Fibroblast of skin of abdomen (primary cell): Measurements from ENCODE around the gene LRSAM1.
"Not testable (repeated sequence)": the region's sequence is repeated elsewhere in the genome, so short reads cannot be mapped to it uniquely, and the experiment has no call there.

Source experiments
- DNase-seq: peaks from one replicate; pipeline ENCODE4 v3.0.0-alpha.2; 2013

LRSAM1 gene

DNA sequence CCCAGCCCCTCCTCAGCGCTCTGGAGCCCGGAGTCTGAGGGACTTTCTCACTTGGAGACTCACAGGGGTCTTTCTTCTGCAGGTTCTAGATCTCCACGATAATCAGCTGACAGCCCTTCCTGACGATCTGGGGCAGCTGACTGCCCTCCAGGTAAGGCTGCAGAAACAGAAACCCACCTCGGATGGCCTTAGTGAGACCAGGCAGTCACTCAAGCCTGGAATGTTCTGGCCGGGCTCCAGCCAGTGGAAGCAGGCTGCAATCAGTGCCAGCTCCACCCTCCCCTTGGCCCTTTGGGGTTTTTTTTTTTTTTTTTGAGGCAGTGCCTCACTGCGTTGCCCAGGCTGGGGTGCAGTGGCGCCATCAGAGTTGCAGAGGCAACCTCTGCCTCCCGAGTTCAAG, 7.6 kb downstream of the LRSAM1 start:
- DNase-seq = no peak

DNA sequence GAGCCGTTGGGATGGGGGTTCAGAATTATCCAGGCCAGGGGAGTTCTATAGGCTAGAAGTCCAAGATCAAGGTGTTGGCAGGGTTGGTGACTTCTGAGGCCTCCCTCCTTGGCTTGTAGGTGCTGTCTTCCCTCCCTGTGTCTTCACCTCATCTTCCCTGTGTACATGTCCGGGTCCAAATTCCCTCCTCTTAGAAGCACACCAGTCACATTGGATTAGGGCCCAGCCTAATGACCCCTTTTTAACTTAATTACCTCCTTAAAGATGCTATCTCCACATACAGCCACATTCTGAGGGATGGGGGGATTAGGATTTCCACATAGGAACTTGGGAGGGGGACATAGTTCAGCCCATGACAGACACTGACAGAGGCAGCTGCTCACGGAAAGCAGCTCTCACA, 12.1 kb downstream of the LRSAM1 start:
- DNase-seq = no peak

DNA sequence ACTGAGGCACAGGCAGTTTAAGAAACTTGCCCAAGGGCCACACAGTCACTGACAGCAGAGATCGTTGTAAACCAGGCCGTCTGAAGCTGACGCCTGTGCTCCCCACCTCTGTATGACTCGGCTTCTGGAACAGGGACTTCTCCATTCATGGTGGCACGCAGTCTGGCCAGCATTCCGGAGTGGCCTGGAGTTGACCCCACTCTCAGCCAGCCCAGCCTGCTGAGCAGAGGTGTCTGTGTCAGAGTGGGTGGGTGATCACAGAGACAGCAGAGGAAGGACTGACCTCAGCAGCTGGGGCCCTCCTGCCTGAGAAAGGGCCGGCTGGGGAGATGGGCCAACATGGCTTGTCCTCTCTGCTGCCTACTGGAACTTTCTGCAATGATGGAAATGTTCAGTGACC, 12.6 kb downstream of the LRSAM1 start:
- DNase-seq = peak; percentile 15

DNA sequence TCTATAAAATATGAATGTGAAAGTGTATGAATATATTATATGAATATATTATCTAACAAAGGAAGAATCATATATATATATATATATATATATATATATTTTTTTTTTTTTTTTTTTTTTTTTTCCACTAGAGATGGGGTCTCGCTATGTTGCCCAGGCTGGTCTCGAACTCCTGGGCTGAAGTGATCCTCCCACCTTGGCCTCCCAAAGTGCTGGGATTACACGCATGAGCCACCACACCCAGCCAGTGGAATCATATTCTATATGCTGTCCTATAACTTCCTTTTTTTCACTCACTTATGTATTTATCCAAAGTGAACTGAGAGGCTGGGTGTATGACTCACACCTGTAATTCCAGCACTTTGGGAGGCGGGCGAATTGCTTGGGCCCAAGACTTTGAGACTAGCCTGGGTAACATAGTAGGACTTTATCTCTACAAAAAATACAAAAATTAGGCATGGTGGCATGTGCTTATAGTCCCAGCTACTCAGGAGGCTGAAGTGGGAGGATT, 15.2 kb downstream of the LRSAM1 start:
- DNase-seq = not testable (repeated sequence)

DNA sequence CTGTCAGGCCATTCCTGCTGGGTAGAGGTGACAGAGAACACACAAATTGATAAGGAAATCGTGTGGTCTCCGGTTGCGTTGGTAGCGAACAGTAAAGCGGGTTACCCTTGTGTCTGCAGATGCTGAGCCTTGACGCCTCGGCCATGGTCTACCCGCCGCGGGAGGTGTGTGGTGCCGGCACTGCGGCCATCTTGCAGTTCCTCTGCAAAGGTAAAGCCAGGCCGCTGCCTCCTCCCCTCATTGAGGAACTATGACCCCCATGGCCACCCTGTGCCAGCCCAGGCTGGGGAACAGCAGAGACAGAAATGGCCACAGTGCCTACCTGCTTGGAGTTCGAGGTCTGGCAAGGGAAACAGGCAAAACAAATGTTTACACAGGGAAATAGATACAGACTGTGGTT, 16.3 kb downstream of the LRSAM1 start:
- DNase-seq = no peak

DNA sequence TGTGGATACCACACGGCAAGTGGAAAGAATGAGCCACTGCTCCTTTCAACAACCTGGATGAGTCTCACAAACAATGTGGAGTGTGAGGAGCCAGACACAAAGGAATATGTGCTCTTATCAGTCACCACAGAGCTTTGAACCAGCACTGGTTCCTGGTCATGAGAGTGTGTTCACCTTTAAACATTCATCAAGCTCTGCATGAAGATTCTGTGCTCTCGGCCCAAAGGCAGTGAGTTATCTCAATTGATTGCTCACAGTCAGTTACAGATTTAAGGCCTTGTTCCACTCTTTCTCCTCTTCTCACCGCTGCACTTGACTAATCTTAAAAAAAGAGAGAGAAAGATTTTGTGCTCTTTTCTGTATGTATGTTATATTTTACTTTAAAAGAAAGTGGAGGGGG, 19.4 kb downstream of the LRSAM1 start:
- no peak for DNase-seq

DNA sequence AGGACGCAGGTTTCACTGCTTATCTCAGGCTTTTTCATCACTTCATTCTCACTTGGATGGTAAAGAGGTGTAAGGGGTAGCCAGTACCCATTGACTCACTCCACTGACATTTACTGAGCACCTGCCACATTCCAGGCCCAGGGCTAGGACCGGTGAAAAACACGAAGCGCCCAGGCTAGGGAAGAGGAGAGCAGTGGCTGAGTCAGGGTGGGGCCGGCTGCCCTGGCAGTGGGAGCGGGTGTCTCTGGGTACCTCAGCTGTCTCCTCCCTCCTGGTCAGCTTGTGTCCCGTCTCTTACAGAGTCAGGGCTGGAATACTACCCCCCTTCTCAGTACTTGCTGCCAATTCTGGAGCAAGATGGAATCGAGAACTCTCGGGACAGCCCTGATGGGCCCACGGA, 22.2 kb downstream of the LRSAM1 start:
- no peak for DNase-seq

DNA sequence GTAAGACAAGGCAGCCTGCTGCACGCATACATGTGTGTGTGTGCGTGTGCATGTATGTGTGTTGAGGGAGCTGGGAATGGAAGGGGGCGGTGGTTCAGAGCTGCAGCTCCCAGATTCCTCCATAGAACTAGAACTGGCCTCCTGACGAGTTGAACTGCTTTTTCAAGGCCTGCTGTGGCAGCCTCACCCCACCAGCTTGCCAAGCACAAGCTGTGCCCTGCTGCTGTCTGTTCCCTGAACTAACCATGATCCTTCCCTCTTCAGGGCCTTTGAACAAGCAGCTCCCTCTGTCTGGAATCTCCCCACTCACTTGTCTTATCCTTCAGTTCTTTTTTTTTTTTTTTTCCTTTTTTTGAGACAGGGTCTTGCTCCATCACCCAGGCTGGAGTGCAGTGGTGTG, 22.6 kb downstream of the LRSAM1 start:
- DNase-seq = no peak

DNA sequence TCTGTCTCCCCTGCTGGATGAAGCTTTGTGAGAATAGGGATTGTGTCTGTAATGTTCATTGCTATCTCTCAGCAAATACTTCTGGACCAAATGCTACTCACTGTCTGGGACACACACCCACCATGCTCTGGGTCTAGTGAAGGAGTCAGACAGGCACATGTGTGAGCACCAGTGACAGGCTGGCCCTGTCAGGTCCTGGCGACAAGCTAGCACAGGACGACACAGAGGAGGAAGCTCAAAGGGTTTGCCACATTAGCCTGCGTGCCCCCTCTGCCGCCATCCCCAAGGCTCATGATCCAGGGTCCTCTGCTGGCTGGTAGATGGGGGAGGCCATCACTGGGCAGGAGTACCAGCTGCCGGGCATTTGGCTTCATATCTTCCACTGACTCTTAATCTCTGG, 23.3 kb downstream of the LRSAM1 start:
- no peak for DNase-seq

DNA sequence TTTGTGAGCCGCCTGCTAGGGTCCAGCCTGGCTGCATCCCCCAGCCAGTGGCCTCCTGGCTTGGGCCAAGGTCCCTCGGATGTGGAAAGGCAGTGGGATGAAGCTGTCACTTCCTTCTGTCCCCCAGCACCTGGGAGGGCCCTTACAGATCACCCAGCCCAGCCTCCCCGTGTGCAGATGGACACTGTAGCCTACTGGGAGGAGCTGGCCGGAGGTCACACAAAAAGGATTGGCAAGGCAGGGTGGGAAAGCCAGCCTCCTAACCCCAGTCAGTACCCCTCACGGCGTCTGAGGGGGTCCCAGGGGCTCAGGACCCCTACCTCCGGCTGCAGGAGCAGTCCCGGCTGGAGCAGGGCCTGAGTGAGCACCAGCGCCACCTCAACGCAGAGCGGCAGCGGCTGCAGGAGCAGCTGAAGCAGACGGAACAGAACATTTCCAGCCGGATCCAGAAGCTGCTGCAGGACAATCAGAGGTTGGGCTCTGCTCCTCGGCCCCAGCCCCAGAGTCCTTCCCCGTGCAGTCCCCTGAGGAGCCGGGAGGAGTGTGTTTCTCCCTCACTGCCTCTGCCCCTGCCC, 28.3 kb downstream of the LRSAM1 start:
- DNase-seq = no peak

DNA sequence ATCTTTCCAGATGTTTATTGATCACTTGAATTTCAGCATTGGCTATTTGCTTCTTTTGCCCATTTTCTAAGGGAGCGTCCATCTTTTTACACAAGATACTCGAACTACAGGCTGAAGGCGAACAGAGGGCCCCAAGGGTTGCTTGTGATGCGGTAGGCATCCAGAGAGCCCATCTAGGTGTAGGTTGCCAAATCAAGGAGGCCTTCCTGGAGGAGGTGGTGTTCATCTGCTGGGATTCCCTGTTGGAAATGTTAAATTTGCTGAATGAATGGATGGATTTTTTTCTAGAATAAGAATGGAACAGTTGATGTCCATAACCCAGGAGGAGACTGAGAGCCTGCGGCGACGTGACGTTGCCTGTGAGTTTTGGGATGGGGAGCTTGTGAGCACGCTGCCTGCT, 31.4 kb downstream of the LRSAM1 start:
- no peak for DNase-seq

DNA sequence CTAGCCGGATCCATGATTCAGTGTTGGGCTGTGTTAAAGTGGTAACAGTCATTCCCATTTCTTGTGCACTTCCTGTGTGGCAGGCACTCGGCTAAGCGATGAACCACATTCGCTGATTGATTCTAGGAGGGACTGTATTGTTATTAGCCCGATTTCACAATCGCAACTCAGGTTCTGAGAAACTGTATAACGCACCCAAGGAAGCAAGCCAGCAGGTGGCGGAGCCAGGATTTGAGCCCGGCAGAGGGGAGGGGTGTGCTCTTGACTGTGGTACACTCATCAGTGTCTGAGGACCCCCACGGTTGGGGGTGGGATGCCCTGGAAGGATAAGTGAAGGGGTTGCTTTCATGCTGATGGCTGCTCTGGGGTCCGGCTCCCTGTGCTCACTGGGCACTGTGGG, 34.7 kb downstream of the LRSAM1 start:
- DNase-seq = no peak

DNA sequence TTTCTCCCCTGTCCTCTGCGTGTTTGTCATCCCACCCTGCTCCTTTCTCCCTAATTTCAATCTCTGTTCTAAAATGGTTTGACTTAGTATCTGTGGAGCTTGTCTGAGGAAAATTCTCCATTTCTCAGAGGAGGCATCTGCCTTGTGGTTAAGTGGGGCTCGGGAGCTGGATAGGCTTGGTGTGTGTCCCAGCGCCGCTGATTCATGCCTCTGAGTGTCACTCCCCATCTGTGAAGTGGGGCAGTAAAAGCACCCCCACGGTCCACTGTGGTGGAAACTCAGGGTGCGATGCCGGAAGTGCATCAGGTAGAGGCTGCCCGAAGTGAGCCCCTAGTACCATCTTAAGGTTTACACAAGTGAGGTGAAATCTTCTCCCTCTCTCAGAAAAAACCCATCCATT, 37.6 kb downstream of the LRSAM1 start:
- no peak for DNase-seq

DNA sequence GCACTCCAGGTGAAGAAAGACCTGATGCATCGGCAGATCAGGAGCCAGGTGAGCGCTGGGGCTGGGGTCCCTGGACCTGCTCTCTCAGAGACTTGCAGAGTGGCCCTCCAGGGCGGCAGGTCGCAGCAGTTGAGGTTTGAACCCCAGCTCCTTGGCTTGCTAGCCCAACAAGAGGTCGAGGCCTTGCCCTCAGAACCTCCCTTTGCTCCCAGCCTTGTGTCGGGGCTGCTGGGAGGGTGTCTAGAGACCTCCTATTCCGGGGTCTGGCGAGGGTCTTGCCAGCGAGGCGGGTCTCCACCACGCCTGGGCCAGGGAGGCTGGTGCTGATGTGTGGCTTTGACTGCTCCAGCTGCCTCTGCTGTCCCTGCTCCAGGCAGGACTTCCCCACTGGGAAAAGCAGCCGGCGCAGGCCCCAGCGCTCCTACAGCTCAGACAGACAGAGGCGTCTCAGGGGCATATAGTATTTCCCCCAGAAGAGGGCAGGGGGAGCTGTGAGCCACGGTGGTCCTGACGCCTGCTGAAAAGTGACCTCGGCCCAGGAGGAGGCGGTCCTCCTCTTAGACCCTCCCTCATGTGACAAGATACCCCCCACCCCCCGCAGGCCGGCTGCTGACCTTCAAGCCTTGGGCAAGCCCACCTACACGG, 38.3 kb downstream of the LRSAM1 start:
- no peak for DNase-seq

DNA sequence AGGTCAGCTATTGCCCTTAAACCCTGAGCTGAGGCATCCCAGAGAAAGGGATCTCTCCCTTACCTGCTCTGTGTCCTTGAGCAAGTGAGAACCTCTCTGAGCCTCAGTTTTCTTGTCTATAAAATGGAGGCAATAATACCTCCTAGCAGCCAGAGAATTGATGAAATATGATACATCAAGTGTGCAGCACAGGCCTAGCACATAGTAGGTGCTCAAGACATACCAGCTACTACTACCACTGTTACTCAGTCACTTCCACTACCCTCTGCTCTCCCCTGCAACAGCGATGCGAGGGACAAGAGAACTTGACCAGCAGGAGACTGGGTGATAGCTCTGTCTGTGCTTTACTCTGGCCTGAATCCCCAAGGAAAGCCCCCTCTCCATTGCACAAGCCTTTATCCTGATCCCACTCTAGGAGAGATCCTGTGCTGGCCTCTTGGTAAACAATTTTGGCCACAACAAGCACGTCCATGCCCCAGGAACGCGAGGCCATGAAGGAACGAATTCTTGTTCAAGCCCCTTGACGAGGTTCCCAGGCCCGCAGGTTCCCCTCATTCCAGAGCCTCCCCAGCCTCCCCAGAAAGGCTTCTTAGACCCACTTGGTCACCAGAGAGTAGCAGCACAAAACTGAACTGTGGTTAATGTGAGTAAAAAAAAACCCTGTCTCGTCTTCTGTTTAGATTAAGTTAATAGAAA, 39.4 kb downstream of the LRSAM1 start:
- no peak for DNase-seq

DNA sequence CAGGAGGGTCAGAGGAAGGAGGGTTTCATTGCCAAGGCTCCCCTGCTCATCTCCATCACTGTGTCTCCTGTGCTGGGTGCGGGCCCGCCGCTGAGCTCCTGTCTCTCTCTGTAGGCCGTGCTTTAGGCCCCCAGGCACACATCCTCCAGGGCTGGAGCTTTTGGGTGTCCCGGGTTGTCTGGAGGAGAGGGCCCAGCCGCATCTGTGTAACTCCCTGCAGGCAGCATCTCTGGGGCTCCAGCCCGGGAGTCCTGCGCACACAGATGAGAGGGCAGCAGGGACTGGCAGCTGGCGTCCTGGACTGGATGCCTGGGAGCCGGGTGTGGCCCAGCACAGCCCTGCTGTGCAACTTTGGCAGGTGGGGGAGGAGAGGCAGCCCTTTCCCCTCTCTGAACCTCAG, 40.2 kb downstream of the LRSAM1 start:
- no peak for DNase-seq

DNA sequence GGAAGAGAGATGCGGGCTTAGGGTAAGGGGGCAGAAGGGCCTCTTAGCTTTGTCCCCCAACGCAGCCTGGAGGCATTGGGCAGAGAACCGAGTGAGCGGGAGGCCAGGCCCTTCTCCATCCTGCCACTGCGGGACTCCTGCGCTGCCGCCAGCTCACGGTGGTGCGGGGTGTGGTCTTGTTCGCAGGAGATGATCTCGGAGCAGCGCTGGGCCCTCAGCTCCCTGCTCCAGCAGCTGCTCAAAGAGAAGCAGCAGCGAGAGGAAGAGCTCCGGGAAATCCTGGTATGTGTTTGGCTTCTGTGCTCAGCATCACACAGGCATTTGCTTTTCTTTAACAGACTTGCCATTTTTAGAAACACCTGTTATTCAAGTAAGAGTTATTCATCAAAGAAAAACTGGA, 41.3 kb downstream of the LRSAM1 start:
- no peak for DNase-seq

DNA sequence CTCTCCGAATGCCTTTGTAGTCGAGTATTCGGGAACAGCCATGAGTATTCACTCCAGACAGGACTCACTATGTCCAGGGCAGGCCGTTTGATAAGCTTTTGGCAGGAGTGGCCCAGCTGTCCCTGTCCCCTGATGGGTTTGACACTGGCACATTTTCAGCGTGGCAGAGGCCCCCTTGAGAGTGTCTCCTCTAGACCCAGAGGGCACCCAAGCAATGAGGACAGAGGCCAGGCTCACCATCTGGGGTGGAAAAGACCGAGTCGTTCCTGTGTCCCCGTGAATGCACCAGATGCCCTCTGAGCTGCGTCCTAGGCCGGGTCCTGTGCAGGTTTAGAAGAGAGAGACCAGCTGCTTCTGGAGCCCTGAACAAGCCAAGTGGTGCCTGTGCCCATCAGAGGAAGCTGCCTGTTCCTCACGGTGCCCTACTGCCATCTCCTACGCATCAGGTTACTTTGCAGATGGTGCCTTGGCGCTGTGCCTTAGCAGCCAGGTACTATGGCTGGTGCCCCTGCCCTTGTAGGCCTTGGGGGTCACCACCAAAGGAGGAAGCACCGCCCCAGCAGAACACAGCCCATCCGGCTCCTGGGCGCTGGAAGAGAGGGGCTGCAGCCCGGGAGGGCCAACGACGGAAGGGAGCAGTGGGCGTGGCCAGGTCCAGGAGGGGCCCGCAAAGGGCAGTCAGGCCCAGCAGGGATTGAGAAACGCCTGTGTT, 42.4 kb downstream of the LRSAM1 start:
- DNase-seq = no peak

DNA sequence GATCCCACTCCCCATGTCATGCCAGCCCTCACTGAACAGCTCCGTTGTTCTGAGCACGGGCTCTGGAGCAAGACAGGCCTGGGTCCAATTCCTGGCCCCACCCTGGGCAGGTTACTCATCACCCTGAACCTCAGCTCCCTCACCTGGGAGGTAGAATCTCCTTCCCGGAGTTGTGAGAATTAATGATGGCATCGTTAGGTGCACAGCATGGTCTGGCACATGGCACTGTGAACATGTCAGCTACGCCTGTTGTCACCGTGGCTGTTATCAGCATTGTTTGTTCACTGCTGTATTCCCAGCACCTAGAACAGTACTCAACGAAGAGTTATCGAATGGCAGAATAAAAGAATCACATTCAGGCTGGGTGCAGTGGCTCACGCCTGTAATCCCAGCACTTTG, 43.0 kb downstream of the LRSAM1 start:
- no peak for DNase-seq

DNA sequence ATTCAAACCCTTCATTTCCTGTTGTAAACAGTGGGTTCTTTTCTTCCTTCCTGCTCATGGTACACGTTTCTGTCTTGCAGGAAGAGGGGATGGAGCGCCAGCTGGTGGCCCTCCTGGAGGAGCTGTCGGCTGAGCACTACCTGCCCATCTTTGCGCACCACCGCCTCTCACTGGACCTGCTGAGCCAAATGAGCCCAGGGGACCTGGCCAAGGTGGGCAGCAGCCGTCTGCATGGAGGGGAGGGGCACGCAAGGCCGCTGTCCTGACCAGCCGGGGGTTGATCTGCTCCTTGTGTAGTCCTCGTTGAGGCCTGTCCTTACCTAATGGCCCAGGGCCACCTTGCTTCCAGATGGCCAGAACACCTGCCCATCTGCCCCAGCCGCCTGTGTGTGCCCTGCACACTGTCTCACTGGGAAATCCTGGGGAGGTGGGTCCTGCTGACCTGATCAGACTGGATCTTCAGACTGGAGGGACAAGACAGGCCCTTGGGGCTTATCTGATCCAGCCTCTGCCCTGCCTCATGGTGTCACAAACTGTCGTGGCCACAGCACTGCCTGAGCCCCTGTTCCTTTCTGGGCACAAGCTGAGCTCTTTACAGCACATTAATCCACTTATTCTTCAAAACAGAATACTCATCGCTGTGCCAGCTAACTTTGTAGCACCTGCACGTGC, 44.7 kb downstream of the LRSAM1 start:
- no peak for DNase-seq

DNA sequence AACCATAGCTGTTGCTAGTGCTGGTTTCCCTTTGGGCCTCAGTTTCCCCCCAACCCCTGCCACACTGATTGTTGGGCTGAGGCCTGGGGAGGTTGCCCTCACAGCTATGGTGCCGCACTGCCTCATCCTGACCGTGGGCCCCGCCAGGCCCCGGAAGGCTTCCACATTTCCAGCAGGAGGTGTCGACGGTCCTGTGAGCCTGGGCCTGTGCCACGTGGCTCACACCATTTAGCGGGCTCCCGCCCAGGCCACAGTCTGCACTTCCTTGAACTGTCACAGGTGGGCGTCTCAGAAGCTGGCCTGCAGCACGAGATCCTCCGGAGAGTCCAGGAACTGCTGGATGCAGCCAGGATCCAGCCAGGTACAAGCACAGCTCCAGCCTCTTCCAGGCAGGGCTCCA, 45.7 kb downstream of the LRSAM1 start:
- DNase-seq = no peak

DNA sequence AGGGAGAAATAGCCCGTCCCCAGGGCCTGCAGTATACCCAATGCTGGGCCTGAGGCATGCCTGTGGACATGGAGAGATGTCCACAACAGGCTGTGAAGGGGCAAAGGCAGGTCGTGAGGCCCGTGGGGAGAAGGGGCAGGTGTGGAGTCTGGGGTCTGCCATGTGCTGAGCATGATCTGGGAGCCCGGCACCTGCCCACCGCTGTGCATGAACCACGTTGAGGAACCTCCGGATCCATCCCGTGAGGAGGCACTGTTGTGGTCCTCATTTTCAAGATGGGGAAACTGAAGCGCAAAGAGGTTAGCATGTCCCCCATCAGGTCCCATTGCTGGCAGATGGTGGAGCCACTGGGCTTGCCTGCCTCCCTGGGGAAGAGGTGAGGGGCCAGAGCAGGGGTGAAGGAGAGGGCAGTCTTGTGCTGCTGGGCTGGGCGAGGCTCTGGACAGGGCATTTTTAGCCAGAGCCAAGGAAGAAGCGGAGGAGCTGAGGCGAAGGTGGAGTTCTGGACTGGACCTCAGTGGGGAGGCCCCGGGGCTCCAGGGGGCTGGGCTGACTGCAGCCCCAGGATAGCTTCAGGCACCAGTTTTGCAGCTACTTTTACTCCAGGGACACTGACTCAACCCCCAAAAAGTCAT, 46.5 kb downstream of the LRSAM1 start:
- DNase-seq = no peak

DNA sequence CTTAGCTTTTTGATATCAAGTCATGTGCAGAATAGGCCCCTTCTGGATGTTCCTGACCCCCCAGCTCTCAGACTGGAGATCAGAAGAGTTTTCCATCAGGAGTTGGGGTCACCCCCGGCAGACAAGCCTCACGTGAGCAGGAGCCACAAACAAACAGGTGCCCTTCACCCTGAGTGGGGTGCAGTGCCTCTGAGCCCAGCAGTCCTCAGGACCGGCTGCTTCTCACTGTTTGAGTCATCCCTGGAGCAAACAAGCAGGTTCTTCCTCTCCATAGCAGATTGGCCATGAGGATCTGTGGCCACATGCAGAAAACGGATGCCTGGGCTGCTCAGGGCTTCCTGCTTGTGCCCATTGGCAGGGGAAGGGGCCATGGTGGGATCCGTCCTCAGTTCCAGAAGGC, 47.0 kb downstream of the LRSAM1 start:
- DNase-seq = no peak
